ENCODE measurements around the gene OR7D2. TPM values are rescaled to one million over a fixed set of nuclear protein-coding genes. Genes with fewer than 3 reads are reported as not detected.
"Not testable (repeated sequence)": the region's sequence is repeated elsewhere in the genome, so short reads cannot be mapped to it uniquely, and the experiment has no call there.

The OR7D2 gene
- polyA plus RNA-seq, 1 donor: 0.03 TPM

DNA sequence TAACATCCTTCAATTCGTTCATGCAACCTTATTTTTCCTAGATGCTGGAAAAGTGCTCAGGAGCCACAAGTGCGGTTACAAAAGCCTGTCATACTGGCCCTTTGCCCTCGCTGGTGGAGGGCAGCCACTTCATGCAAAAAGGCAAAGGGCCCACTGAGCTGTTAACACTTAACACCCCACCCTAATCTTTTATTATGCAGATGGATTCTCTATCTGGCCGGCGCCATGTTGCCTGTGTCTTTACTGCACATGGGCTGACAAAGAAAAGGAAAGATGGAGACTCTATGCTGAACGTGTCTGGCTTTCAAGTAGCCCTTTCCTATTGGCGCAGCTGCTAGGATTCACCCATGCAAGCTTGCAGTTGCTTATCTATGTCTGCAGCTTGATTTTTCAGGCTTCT is 10.8 kb downstream of the OR7D2 start:
- Histone ChIP-seq H3K4me3 (ENCODE audit: low read length) (no peak overlapping the region), H3K4me1 (ENCODE audit: control insufficient read depth, insufficient read depth, low read length) (no peaks in the 10 kb centered on the region), H3K36me3 (ENCODE audit: control insufficient read depth, insufficient read depth, low read length) (no peaks in the 10 kb centered on the region), H3K9me3 (ENCODE audit: control insufficient read depth, low read depth, low read length) (no peaks in the 10 kb centered on the region), H3K27me3 (ENCODE audit: control insufficient read depth, insufficient read depth, low read length) (no peaks in the 10 kb centered on the region), H3K27ac (ENCODE audit: low read length) (no peak overlapping the region)
- no CpG with 5 or more reads among the region's 7 CpGs for WGBS (ENCODE audit: insufficient coverage, low lambda C conversion rate)
- DNase-seq: no peak

DNA sequence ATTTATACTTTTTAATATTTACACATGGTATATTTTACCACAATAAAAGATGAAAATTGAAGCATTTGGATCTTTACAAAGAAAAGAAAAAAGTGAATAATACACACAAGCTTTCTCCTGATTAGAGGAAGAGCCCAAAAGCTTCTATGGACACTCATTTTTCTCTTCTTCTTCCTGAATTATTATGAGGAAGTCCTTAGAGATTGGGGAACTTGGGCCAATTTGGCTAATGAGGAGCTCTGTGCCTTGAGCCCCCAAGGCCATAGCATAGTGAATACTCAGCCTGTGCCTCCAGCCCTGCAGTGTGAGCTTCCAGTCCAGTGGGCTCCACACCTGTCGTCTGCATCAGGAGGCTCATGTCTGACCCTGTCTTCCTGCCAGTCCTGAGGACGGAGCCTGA is 19.3 kb downstream of the OR7D2 start:
- no CpG with 5 or more reads among the region's 2 CpGs for WGBS (ENCODE audit: insufficient coverage, low lambda C conversion rate)
- not testable (repeated sequence) for DNase-seq; H3K27me3 ChIP-seq (ENCODE audit: control insufficient read depth, insufficient read depth, low read length); H3K36me3 ChIP-seq (ENCODE audit: control insufficient read depth, insufficient read depth, low read length); H3K4me1 ChIP-seq (ENCODE audit: control insufficient read depth, insufficient read depth, low read length); H3K4me3 ChIP-seq (ENCODE audit: low read length); H3K9me3 ChIP-seq (ENCODE audit: control insufficient read depth, low read depth, low read length); H3K27ac ChIP-seq (ENCODE audit: low read length)

DNA sequence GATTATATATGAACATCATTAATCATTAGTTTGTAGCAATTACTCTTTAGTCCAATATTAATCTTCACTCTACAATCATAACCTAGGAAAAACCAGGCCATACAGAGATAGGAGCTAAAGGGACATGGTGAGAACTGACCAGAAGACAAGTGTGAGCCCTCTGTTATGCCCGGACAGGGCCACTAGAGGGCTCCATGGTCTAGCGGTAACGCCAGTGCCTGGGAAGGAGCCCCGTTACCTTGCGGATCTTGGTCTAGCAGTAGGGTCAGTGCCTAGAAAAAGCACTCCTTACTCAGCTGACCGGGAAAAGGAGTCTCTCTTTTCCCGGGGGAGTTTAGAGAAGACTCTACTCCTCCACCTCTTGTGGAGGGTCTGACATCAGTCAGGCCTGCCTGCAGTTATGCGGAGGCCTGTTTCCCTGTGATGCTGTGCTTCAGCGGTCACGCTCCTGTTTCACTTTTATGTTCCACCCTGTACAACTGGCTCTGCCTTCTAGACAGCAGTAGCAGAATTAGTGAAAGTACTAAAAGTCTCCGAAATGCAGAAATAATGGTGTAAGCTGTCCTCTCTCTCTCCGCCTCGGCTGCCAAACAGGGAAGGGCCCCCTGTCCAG is 26.8 kb downstream of the OR7D2 start:
- H3K27me3 ChIP-seq (ENCODE audit: control insufficient read depth, insufficient read depth, low read length): no peaks in the 10 kb centered on the region
- H3K36me3 ChIP-seq (ENCODE audit: control insufficient read depth, insufficient read depth, low read length): no peaks in the 10 kb centered on the region
- no peaks in the 10 kb centered on the region for H3K4me1 ChIP-seq (ENCODE audit: control insufficient read depth, insufficient read depth, low read length)
- no peaks in the 10 kb centered on the region for H3K9me3 ChIP-seq (ENCODE audit: control insufficient read depth, low read depth, low read length)
- peak; percentile 21 to 29 for DNase-seq
- no peak overlapping the region for H3K4me3 ChIP-seq (ENCODE audit: low read length)
- WGBS (ENCODE audit: insufficient coverage, low lambda C conversion rate): no CpG with 5 or more reads among the region's 13 CpGs
- no peak overlapping the region for H3K27ac ChIP-seq (ENCODE audit: low read length)

DNA sequence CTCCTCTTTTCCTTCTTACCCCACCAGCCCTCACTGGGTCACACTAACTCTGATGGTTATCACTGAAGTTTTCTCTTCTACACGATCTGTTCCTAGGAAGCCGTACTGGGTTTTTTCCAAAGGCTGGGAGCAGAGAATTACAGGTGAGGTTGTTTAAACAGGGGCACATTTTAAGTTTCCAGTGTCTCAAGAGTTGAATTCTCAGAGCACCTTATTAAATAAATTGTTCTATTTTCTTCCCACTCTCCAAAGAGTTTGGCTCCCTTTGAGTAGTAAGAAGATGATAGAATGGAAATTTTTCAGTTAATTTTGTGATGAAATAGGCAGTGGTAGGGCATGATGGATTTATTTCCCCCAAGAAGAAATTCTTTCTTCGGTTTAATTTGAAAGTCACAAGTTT is 40.7 kb downstream of the OR7D2 start, which contains the start of gene OR7D4:
TSS of gene OR7D4 (minus strand) at position 101 of the 400 bp plus-strand sequence. CDS start 4,752 bp downstream, outside the sequence.
- Histone ChIP-seq H3K27ac (ENCODE audit: low read length) (no peak within 1 kb of the TSS), H3K4me1 (ENCODE audit: control insufficient read depth, insufficient read depth, low read length) (no peaks in the 10 kb centered on the region), H3K9me3 (ENCODE audit: control insufficient read depth, low read depth, low read length) (no peaks in the 10 kb centered on the region), H3K36me3 (ENCODE audit: control insufficient read depth, insufficient read depth, low read length) (no peaks in the 10 kb centered on the region), H3K4me3 (ENCODE audit: low read length) (no peak within 1 kb of the TSS), H3K27me3 (ENCODE audit: control insufficient read depth, insufficient read depth, low read length) (no peaks in the 10 kb centered on the region)
- WGBS (ENCODE audit: insufficient coverage, low lambda C conversion rate): no CpG with 5 or more reads among the region's 3 CpGs
- no peak for DNase-seq

Other genes starting within 250 kb of the OR7D2 start
- 0.78 TPM for gene MUC16, start 168.6 kb upstream of the OR7D2 start, polyA plus RNA-seq
- gene OR1M1, start 91.9 kb upstream of the OR7D2 start, polyA plus RNA-seq: not detected
- not detected for gene OR7G2, start 71.5 kb upstream of the OR7D2 start, polyA plus RNA-seq
- gene OR7G1, start 63.2 kb upstream of the OR7D2 start, polyA plus RNA-seq: not detected
- gene OR7G3, start 52.0 kb upstream of the OR7D2 start, polyA plus RNA-seq: not detected
- 34.3 TPM for gene ZNF317, start 38.6 kb upstream of the OR7D2 start, polyA plus RNA-seq
- gene OR7D4, start 40.6 kb downstream of the OR7D2 start, polyA plus RNA-seq: not detected
- not detected for gene OR7E24, start 72.0 kb downstream of the OR7D2 start, polyA plus RNA-seq
- 3.5 TPM for gene ZNF699, start 130.9 kb downstream of the OR7D2 start, polyA plus RNA-seq
- 9.7 TPM for gene ZNF559, start 145.2 kb downstream of the OR7D2 start, polyA plus RNA-seq
- gene ZNF177, start 184.0 kb downstream of the OR7D2 start, polyA plus RNA-seq: 2.9 TPM